AG04449 (cell line): ENCODE results near the gene C5.

ENCODE experiments used
- CTCF ChIA-PET: fragments of 350-600 bp; formaldehyde crosslinking; extraction: SDS; loops from one replicate; lab custom pipeline; 2021; ENCODE audit warnings: antibody characterized with exemption; lab: Yijun Ruan, JAX
- POLR2A ChIA-PET: fragments of 400-600, 350-600 bp; formaldehyde crosslinking; extraction: SDS; loops from one replicate; lab custom pipeline; 2020; ENCODE audit warnings: antibody characterized with exemption, inconsistent platforms; lab: Yijun Ruan, JAX
- DNase-seq: peaks from one replicate; pipeline ENCODE4 v3.0.0-alpha.2; 2010; ENCODE audit warnings: low read depth, low spot score
- H3K4me3 ChIP-seq: 2 replicates; pipeline ENCODE4 v1.5.1; 2011; ENCODE audit warnings: low read depth, mild to moderate bottlenecking, control low read depth, low read length
- TF ChIP-seq, protein P1 (sequence below): IDR thresholded peaks from one replicate; pipeline ENCODE4 v1.5.1; 2011; ENCODE audit warnings: mild to moderate bottlenecking, moderate library complexity, low read length, control low read depth, inconsistent platforms; ENCODE audit not compliant: insufficient read depth; ENCODE audit errors: missing control alignments

C5 gene

GRCh38 chr9:120965344-120966012 lies 84.6 kb downstream of the C5 start:
- DNase-seq: no peak
- no peak overlapping the region for H3K4me3 ChIP-seq
- TF ChIP-seq, protein P1, sequence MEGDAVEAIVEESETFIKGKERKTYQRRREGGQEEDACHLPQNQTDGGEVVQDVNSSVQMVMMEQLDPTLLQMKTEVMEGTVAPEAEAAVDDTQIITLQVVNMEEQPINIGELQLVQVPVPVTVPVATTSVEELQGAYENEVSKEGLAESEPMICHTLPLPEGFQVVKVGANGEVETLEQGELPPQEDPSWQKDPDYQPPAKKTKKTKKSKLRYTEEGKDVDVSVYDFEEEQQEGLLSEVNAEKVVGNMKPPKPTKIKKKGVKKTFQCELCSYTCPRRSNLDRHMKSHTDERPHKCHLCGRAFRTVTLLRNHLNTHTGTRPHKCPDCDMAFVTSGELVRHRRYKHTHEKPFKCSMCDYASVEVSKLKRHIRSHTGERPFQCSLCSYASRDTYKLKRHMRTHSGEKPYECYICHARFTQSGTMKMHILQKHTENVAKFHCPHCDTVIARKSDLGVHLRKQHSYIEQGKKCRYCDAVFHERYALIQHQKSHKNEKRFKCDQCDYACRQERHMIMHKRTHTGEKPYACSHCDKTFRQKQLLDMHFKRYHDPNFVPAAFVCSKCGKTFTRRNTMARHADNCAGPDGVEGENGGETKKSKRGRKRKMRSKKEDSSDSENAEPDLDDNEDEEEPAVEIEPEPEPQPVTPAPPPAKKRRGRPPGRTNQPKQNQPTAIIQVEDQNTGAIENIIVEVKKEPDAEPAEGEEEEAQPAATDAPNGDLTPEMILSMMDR: no peak
- ChIA-PET CTCF (interaction anchor here (0.9 to 3.4 kb wide), 5 partner anchors 16 to 210 kb away, joined by 3 to 20 read pairs (median 8); no protein-coding TSS in a partner anchor), POLR2A (no interaction called here)

- no peak overlapping the region for H3K4me3 ChIP-seq
- CTCF ChIA-PET: interaction anchor here (1.2 to 2.9 kb wide), 3 partner anchors 20 to 98 kb away, joined by 5 to 17 read pairs (median 7); no protein-coding TSS in a partner anchor
- TF ChIP-seq, protein P1: no peak
- POLR2A ChIA-PET: interaction anchor here (0.7 kb wide), 1 partner anchor 85 kb away, joined by 3 read pairs; the partner anchor contains the start of gene PHF19
- DNase-seq: no peak
Measured at GRCh38 chr9:120961936-120962335, 88.1 kb downstream of the C5 start.

GRCh38 chr9:120960001-120960400 lies 90.1 kb downstream of the C5 start:
- ChIA-PET CTCF (interaction anchor here (0.7 to 2.9 kb wide), 6 partner anchors 10 to 186 kb away, joined by 3 to 17 read pairs (median 3); no protein-coding TSS in a partner anchor), POLR2A (no interaction called here)
- DNase-seq: no peak
- no peak overlapping the region for H3K4me3 ChIP-seq
- TF ChIP-seq, protein P1: no peak

DNA sequence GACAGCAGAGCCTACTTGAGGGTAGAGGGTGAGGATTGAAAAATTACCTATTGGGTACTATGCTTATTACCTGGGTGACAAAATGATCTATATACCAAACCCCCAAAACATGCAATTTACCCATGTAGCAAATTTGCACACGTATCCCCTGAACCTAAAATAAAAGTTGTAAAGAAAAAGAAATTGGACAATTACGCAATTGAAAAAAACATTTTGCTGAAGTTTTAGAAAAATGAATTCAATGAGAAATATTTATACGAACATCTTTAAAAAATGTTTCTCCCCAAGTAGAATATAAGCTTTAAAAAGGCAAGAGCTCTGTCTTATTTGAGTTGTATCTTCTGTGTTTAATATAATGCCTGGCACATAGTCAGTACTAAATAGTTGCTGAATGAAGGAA lies 93.2 kb downstream of the C5 start:
- H3K4me3 ChIP-seq: no peak overlapping the region
- TF ChIP-seq, protein P1: no peak
- DNase-seq: no peak
- ChIA-PET POLR2A (no interaction called here), CTCF (no interaction called here)

DNA sequence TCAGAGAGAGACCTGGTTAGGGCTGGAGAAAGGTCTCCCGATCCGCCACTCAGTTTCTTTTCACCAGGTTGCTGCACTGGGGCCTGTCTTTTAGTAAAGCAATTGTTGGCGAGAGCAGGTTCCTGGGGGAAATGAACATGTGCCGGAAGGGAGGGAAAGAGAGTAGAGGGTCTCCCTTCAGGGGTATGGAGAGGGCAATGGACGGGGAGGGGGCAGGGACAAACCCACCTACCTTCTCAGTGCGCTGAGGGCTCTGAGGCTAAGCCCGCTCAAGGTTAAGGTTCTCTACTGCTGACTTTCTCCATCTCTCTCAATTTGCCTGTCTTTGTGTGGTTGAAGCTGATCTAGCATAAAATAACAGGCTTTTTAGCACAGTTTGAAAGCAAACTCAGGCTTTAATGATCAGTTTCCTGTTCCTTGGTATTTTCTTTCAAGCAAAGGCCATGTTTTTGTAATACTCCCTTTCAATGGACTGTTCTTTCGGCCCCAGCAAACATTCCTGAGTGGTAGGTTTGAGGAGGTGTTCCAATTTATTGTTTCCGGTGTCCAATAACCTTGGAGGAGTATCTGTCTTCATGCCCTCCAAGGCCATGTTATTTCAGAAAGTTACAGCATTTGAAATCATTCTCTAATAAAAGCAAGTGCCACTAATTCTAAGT lies 98.0 kb downstream of the C5 start:
- ChIA-PET CTCF (interaction anchor here (1.0 to 2.1 kb wide), 4 partner anchors 9 to 108 kb away, joined by 3 to 12 read pairs (median 4); no protein-coding TSS in a partner anchor), POLR2A (no interaction called here)
- H3K4me3 ChIP-seq: no peak overlapping the region
- TF ChIP-seq, protein P1: no peak
- DNase-seq: no peak
